Natural killer cell (primary cell): Measurements from ENCODE around the gene TTC16. TPM values are rescaled to one million over a fixed set of nuclear protein-coding genes. Genes with fewer than 3 reads are reported as not detected.

Source experiments
- ATAC-seq, 3 donors: fragments of 150-1000 bp in 2 of 3; fragments of 200-7000 bp in 1 of 3; cut with Tn5 transposase; 1 replicate in 1 of 3; 2 replicates in 2 of 3; pipeline ENCODE4 v1.10.0; 2021; ENCODE audit warnings: mild to moderate bottlenecking in 2 of 3, moderate library complexity in 2 of 3
- DNase-seq, 2 donors: peaks; one replicate each; pipeline versions ENCODE4 v3.0.0 to v3.0.0-alpha.2; 2013 to 2021; ENCODE audit warnings: mixed read lengths in 1 of 2
- H3K27ac ChIP-seq: one replicate; pipeline ENCODE4 v1.5.1; 2013; ENCODE audit warnings: mild to moderate bottlenecking, low read length
- H3K27me3 ChIP-seq: one replicate; pipeline ENCODE4 v1.6.1; 2013; ENCODE audit warnings: low read length; ENCODE audit not compliant: control insufficient read depth, insufficient read depth
- H3K36me3 ChIP-seq: one replicate; pipeline ENCODE4 v1.6.1; 2013; ENCODE audit warnings: low read length; ENCODE audit not compliant: control insufficient read depth, insufficient read depth
- H3K4me1 ChIP-seq: one replicate; pipeline ENCODE4 v1.6.1; 2013; ENCODE audit warnings: low read length; ENCODE audit not compliant: control insufficient read depth, insufficient read depth
- H3K4me3 ChIP-seq: one replicate; pipeline ENCODE4 v1.5.1; 2013; ENCODE audit warnings: low read length
- H3K9me3 ChIP-seq: one replicate; pipeline ENCODE4 v1.6.1; 2013; ENCODE audit warnings: low read length; ENCODE audit not compliant: control insufficient read depth, insufficient read depth
- H3K27ac Mint-ChIP-seq, 2 donors: one replicate each; pipeline ENCODE4 v1.8.0; 2022; ENCODE audit warnings: mild to moderate bottlenecking in 2 of 2, mixed read lengths in 2 of 2, moderate library complexity in 1 of 2
- H3K27me3 Mint-ChIP-seq, 2 donors: one replicate each; pipeline ENCODE4 v1.8.0; 2022; ENCODE audit warnings: low read depth in 2 of 2, mixed read lengths in 2 of 2
- H3K36me3 Mint-ChIP-seq: one replicate; pipeline ENCODE4 v1.8.0; 2022; ENCODE audit warnings: mixed read lengths
- H3K4me1 Mint-ChIP-seq, 2 donors: one replicate each; pipeline ENCODE4 v1.8.0; 2022; ENCODE audit warnings: mixed read lengths in 2 of 2
- H3K4me3 Mint-ChIP-seq: one replicate; pipeline ENCODE4 v1.8.0; 2022; ENCODE audit warnings: mild to moderate bottlenecking, moderate library complexity, mixed read lengths
- H3K9me3 Mint-ChIP-seq, 2 donors: one replicate each; pipeline ENCODE4 v1.8.0; 2022; ENCODE audit warnings: mixed read lengths in 2 of 2
- WGBS: methylation state at CpG from one replicate; pipeline ENCODE4 v1.1.7; 2013; ENCODE audit warnings: missing lambda C conversion rate; ENCODE audit not compliant: insufficient coverage; 5-methylcytosine and 5-hydroxymethylcytosine counted together
- intact Hi-C: fragments of 100-400 bp; cut with micrococcal nuclease; formaldehyde crosslinking; loops from one replicate; pipeline ENCODE4 v1.14.2; 2022
- total RNA-seq, 4 donors: library from RNA; stranded (reverse); fragments of 120-200 nt in 1 of 4; gene quantifications; one replicate each; pipeline versions ENCODE4 v1.2.3 to v1.2.4, GENCODE V29; 2013 to 2022
- TF ChIP-seq, protein P1 (sequence below): fragments of 200-600 bp; IDR thresholded peaks from one replicate; pipeline ENCODE4 v1.8.0; 2022; ENCODE audit warnings: antibody characterized with exemption

Gene TTC16
- total RNA-seq, 3 donors from 2014 or later (not counting 1 experiment from before 2014, with no cell fraction given), result 15.5 to 23.0 (median 21.5) TPM

DNA sequence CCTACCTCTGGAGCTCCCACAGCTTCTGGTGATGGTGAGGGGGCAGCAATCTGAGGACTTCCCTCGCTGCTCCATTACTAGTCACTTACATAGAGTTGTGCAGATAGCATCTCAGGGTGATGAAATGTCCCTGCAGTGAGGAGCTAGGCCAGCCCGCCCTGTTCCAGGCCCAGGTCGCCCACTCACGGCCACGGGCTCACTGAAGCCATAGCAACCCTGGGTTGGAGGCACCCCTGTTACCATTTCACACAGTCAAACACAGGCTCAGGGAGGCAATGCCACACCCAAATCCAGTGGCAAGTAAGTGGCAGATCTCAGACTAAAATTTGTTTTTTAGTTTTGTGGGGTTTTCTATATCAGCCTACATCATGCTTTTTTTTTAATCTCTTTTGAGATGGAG lies 43.0 kb downstream of the TTC16 start:
- no peaks in the 10 kb centered on the region for H3K27me3 ChIP-seq
- H3K27ac Mint-ChIP-seq, result peak overlapping the region; percentile 63 to 85
- intact Hi-C loops, result no loop called here
- no peak overlapping the region for H3K27ac ChIP-seq
- peaks cover 60% of the 10 kb centered on the region for H3K36me3 ChIP-seq
- TF ChIP-seq, protein P1, sequence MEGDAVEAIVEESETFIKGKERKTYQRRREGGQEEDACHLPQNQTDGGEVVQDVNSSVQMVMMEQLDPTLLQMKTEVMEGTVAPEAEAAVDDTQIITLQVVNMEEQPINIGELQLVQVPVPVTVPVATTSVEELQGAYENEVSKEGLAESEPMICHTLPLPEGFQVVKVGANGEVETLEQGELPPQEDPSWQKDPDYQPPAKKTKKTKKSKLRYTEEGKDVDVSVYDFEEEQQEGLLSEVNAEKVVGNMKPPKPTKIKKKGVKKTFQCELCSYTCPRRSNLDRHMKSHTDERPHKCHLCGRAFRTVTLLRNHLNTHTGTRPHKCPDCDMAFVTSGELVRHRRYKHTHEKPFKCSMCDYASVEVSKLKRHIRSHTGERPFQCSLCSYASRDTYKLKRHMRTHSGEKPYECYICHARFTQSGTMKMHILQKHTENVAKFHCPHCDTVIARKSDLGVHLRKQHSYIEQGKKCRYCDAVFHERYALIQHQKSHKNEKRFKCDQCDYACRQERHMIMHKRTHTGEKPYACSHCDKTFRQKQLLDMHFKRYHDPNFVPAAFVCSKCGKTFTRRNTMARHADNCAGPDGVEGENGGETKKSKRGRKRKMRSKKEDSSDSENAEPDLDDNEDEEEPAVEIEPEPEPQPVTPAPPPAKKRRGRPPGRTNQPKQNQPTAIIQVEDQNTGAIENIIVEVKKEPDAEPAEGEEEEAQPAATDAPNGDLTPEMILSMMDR, result no peak
- no peaks in the 10 kb centered on the region for H3K36me3 Mint-ChIP-seq
- H3K4me1 ChIP-seq, result peaks cover 20% of the 10 kb centered on the region
- no peaks in the 10 kb centered on the region for H3K9me3 ChIP-seq
- DNase-seq (no peak), ATAC-seq (no peak)
- no peak overlapping the region for H3K4me3 Mint-ChIP-seq
- WGBS, result 89% methylated on average over 5 of the region's 5 CpGs
- H3K9me3 Mint-ChIP-seq, result no peaks in the 10 kb centered on the region
- no peaks in the 10 kb centered on the region for H3K27me3 Mint-ChIP-seq
- H3K4me1 Mint-ChIP-seq, result peaks cover 20 to 24% of the 10 kb centered on the region in 2 donors
- H3K4me3 ChIP-seq, result no peak overlapping the region

DNA sequence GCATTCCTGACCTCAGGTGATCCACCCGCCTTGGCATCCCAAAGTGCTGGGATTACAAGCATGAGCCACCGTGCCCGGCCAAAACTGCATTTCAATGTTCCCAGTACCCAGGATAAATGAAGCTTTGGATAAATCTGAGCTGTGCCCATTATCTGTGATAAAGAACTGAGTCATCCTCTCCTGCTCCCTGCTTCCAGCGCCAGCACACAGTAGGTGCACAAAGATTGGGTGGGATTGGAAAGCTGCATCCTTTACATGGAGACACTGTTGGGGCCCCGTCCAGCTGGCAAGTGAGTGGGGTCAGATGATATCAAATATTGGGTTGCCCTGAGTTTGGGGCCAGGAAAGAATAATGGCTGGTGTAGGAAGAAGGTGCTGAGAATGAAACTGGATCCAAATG lies 45.2 kb downstream of the TTC16 start:
- no peak overlapping the region for H3K4me3 ChIP-seq
- ATAC-seq (no peak), DNase-seq (no peak)
- peaks cover 30% of the 10 kb centered on the region for H3K4me1 ChIP-seq
- no peaks in the 10 kb centered on the region for H3K9me3 Mint-ChIP-seq
- H3K27ac Mint-ChIP-seq, result peak overlapping the region in 1 of 2 donors; percentile 99
- H3K9me3 ChIP-seq, result no peaks in the 10 kb centered on the region
- intact Hi-C loops, result no loop called here
- no peak overlapping the region for H3K4me3 Mint-ChIP-seq
- TF ChIP-seq, protein P1, result no peak
- H3K4me1 Mint-ChIP-seq, result peaks cover 39 to 46% of the 10 kb centered on the region in 2 donors
- WGBS, result over 99% methylated on average over 5 of the region's 5 CpGs
- H3K27ac ChIP-seq, result no peak overlapping the region
- H3K36me3 Mint-ChIP-seq, result no peaks in the 10 kb centered on the region
- H3K36me3 ChIP-seq, result peaks cover 63% of the 10 kb centered on the region
- H3K27me3 Mint-ChIP-seq, result no peaks in the 10 kb centered on the region
- H3K27me3 ChIP-seq, result no peaks in the 10 kb centered on the region

DNA sequence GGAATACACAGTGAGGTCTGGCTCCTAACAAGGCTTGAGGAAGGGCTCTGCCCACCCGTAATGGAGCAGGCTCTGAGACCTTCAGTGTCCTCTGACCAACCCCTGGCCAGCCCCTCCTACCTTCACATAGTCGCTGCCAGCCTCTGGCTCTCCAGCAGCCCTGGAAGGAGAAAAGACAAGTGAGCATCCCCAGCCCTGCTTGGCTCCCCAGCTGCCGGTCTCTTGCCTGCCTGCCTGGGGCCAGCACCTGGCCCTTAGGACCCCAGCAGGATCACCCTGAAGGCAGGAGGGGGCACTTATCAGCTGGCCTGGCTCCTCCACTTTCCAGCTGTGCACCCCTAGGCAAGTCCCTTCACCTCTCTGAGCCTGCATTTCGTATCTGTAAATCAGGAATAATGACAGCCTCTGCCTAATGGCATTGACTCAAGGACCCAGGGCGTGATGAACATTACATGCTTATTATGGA lies 45.6 kb downstream of the TTC16 start:
- WGBS, result 95% methylated on average over 5 of the region's 5 CpGs

More for the DNA sequence above, 45.6 kb downstream of the TTC16 start:
- no peak overlapping the region for H3K4me3 ChIP-seq
- no peak overlapping the region for H3K4me3 Mint-ChIP-seq
- no peaks in the 10 kb centered on the region for H3K9me3 ChIP-seq
- H3K27ac Mint-ChIP-seq, result peak overlapping the region; percentile 80 to 99
- no peaks in the 10 kb centered on the region for H3K36me3 Mint-ChIP-seq
- no peaks in the 10 kb centered on the region for H3K27me3 Mint-ChIP-seq
- H3K4me1 ChIP-seq, result peaks cover 34% of the 10 kb centered on the region
- no peak for ATAC-seq
- TF ChIP-seq, protein P1, result no peak
- no peak overlapping the region for H3K27ac ChIP-seq
- H3K36me3 ChIP-seq, result peaks cover 67% of the 10 kb centered on the region
- H3K4me1 Mint-ChIP-seq, result peaks cover 43 to 51% of the 10 kb centered on the region in 2 donors
- intact Hi-C loops, result no loop called here
- H3K27me3 ChIP-seq, result no peaks in the 10 kb centered on the region
- no peak for DNase-seq
- H3K9me3 Mint-ChIP-seq, result no peaks in the 10 kb centered on the region
